ENCODE measurements around the gene TERC. TPM values are rescaled to one million over a fixed set of nuclear protein-coding genes. Genes with fewer than 3 reads are reported as not detected.
A peak's percentile ranks its signal among the peaks of the same experiment; 100 is the strongest.

The TERC gene
- polyA plus RNA-seq, 2 of the 4 experiments (the other 2 are of a cell fraction), result 0.25 to 2.2 TPM

DNA sequence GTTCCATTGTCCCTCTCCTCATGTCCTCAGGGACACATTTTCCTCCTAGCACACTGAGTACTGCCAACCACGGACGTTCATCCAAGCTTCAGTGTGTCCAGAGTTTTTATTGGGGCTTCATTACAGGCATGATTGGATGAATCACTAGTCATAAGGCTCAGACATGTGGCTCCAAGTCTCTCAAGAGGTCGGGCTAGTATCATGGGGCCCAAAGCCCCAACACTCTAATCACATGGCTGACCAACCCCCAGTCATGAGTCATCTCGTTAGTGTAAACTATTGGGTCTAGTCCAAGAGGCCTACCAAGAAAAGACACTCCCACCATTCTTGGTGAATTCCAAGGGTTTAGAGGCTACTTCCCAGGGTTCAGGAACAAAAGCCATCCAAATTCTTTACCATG is 4.4 kb downstream of the TERC start:
- Histone ChIP-seq H3K4me1 (no peaks in the 10 kb centered on the region), H3K9me3 (peaks cover 14% of the 10 kb centered on the region), H3K4me3 (no peak overlapping the region), H3K27ac (no peak overlapping the region), H3K4me2 (no peak overlapping the region)
- POLR2A ChIA-PET, result no interaction called here
- 55% methylated on average over 4 of the region's 4 CpGs for WGBS (ENCODE audit: missing lambda C conversion rate)
- no peak for TF ChIP-seq POLR2AphosphoS2 (conservative IDR thresholded peaks at IDR 0.05; ENCODE audit: low read length)
- TF ChIP-seq FOSB (CRISPR knock-in tag; IDR thresholded peaks at IDR 0.05), result no peak
- TF ChIP-seq MAZ (IDR thresholded peaks at IDR 0.05; ENCODE audit: borderline replicate concordance, low read depth, low read length), result no peak
- TF ChIP-seq FOSL2 (IDR thresholded peaks at IDR 0.05), result no peak
- 0 out of 2 replicates have a peak, but pooled peaks have one; percentile 13 for TF ChIP-seq FOSL2 (CRISPR knock-in tag; IDR thresholded peaks at IDR 0.05)
- TF ChIP-seq POLR2A (IDR thresholded peaks at IDR 0.05; ENCODE audit: low read length), result no peak
- peak in 1 of 2 experiments; percentile 24 for DNase-seq (ENCODE audit: low read depth in 1 of 2, low spot score in 1 of 2)
- CTCF ChIA-PET, result no interaction called here
- FAIRE-seq, result no peak
- ATAC-seq, result no peak

DNA sequence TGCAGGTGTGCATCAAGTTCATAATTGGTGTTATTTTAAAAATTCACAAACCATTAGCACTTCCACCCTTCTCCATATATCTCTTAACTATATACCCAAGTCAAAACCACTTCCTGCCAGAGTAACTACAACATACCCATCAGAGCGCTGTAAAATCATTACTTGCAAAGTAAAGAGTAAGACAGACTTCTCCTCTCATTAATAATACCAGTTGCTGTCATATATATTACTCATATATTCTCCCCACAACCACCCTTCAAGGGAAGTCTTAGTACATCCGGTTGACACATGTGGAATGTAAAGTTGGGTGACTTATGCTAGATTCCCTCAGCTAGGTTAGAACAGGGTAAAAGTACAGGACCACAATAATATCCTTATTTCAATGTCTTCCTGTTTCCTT is 5.6 kb downstream of the TERC start:
- Histone ChIP-seq H3K4me1 (no peaks in the 10 kb centered on the region), H3K27ac (no peak overlapping the region), H3K9me3 (peaks cover 14% of the 10 kb centered on the region), H3K4me2 (no peak overlapping the region), H3K4me3 (no peak overlapping the region)
- DNase-seq (ENCODE audit: low read depth in 1 of 2, low spot score in 1 of 2) (no peak), FAIRE-seq (no peak), ATAC-seq (no peak)
- POLR2A ChIA-PET, result no interaction called here
- WGBS (ENCODE audit: missing lambda C conversion rate), result 62% methylated on average over 2 of the region's 2 CpGs
- TF ChIP-seq EHMT2 (IDR thresholded peaks at IDR 0.05; ENCODE audit: low read depth) (no peak), EP300 (IDR thresholded peaks at IDR 0.05) (no peak), CEBPB (IDR thresholded peaks at IDR 0.05) (no peak)
- TF ChIP-seq, protein P1, sequence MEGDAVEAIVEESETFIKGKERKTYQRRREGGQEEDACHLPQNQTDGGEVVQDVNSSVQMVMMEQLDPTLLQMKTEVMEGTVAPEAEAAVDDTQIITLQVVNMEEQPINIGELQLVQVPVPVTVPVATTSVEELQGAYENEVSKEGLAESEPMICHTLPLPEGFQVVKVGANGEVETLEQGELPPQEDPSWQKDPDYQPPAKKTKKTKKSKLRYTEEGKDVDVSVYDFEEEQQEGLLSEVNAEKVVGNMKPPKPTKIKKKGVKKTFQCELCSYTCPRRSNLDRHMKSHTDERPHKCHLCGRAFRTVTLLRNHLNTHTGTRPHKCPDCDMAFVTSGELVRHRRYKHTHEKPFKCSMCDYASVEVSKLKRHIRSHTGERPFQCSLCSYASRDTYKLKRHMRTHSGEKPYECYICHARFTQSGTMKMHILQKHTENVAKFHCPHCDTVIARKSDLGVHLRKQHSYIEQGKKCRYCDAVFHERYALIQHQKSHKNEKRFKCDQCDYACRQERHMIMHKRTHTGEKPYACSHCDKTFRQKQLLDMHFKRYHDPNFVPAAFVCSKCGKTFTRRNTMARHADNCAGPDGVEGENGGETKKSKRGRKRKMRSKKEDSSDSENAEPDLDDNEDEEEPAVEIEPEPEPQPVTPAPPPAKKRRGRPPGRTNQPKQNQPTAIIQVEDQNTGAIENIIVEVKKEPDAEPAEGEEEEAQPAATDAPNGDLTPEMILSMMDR (IDR thresholded peaks at IDR 0.05), result no peak
- CTCF ChIA-PET, result interaction anchor here (0.7 kb wide), 1 partner anchor 63 kb away, joined by 3 read pairs; no protein-coding TSS in a partner anchor

DNA sequence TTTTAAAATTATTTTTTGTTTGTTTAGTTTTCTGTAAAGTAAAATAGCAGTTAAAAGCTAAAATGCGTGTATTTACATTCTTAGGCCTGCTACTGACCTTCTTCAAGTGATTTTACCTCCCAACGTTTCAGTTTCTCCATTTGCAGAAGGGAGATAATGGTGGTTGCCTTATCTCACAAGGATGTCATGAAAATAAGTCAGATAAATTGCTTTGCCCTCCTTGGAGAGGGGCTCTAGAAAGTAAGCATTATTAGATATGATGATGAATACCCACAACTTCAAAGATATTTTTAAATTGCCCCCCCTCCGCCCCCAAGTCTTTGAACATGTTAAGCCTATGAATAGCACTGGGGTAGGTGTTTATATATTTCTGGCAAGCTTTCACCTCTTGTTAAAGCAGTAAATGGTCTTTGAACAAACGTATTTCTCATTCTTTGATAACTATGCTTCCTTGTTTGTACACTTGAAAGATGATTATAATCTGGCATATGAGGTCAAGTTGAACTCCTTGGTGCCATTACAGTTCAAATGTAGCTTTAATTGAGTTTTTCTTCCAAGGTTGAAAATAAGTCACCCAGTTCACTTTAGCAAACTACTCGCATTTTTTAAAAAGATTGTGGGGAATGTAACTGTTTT is 6.4 kb downstream of the TERC start:
- no peak overlapping the region for H3K4me2 ChIP-seq
- FAIRE-seq (no peak), ATAC-seq (no peak), DNase-seq (ENCODE audit: low read depth in 1 of 2, low spot score in 1 of 2) (no peak)
- no peaks in the 10 kb centered on the region for H3K4me1 ChIP-seq
- H3K4me3 ChIP-seq, result no peak overlapping the region
- 28% methylated on average over 5 of the region's 5 CpGs for WGBS (ENCODE audit: missing lambda C conversion rate)
- TF ChIP-seq, protein P2, sequence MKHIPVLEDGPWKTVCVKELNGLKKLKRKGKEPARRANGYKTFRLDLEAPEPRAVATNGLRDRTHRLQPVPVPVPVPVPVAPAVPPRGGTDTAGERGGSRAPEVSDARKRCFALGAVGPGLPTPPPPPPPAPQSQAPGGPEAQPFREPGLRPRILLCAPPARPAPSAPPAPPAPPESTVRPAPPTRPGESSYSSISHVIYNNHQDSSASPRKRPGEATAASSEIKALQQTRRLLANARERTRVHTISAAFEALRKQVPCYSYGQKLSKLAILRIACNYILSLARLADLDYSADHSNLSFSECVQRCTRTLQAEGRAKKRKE (CRISPR knock-in tag; IDR thresholded peaks at IDR 0.05; ENCODE audit: low read depth), result no peak
- TF ChIP-seq POLR2A (IDR thresholded peaks at IDR 0.05; ENCODE audit: low read length) (no peak), KDM1A (IDR thresholded peaks at IDR 0.05; ENCODE audit: low read depth) (no peak), ZNF302 (CRISPR knock-in tag; IDR thresholded peaks at IDR 0.05) (no peak), CHD4 (IDR thresholded peaks at IDR 0.05; ENCODE audit: borderline replicate concordance) (no peak), TFCP2L1 (CRISPR knock-in tag; IDR thresholded peaks at IDR 0.05) (no peak), NFE2L2 (conservative IDR thresholded peaks at IDR 0.05; ENCODE audit: low read length) (no peak), RARB (CRISPR knock-in tag; IDR thresholded peaks at IDR 0.05) (no peak)
- peaks cover 9% of the 10 kb centered on the region for H3K9me3 ChIP-seq
- ChIA-PET POLR2A (no interaction called here), CTCF (no interaction called here)
- no peak overlapping the region for H3K27ac ChIP-seq

DNA sequence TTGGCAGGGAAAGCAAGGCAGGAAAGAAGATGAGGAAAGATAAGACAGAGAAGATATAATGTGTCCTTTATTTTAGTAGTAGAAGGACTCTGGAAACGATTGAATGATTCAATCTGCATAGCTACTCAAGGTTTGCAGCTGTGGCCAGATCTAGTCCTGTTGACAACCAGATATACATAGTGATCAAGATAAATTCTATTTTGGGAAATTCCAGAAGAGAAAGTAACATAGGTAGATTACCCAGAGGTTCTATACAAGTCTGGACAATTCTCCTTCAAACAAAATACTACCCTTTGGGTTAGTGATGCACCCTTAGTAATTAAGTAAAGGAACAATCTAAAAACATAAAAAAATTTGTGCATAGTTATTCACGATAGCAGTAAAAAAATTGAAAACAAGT is 9.4 kb downstream of the TERC start:
- ChIA-PET POLR2A (no interaction called here), CTCF (no interaction called here)
- TF ChIP-seq SREBF2 (IDR thresholded peaks at IDR 0.05), result no peak
- no peak for TF ChIP-seq NPAS2 (CRISPR knock-in tag; IDR thresholded peaks at IDR 0.05; ENCODE audit: borderline replicate concordance)
- TF ChIP-seq POLR2AphosphoS2 (conservative IDR thresholded peaks at IDR 0.05; ENCODE audit: low read length), result no peak
- no peak for TF ChIP-seq CHD4 (IDR thresholded peaks at IDR 0.05; ENCODE audit: borderline replicate concordance)
- no peak for TF ChIP-seq RAD21 (conservative IDR thresholded peaks at IDR 0.05 in 1 of 2, IDR thresholded peaks at IDR 0.05 in 1 of 2)
- no peak for TF ChIP-seq ESRRA (IDR thresholded peaks at IDR 0.05; ENCODE audit: borderline replicate concordance, low read length)
- TF ChIP-seq KDM5A (IDR thresholded peaks at IDR 0.05), result no peak
- TF ChIP-seq HEYL (CRISPR knock-in tag; IDR thresholded peaks at IDR 0.05), result no peak
- TF ChIP-seq FOSL2 (IDR thresholded peaks at IDR 0.05), result no peak
- TF ChIP-seq FOSL2 (CRISPR knock-in tag; IDR thresholded peaks at IDR 0.05), result no peak
- no peak for TF ChIP-seq TP53 (CRISPR knock-in tag; IDR thresholded peaks at IDR 0.05)
- TF ChIP-seq EHMT2 (IDR thresholded peaks at IDR 0.05; ENCODE audit: low read depth), result no peak
- TF ChIP-seq NR3C1 (IDR thresholded peaks at IDR 0.05), result no peak
- no peak for TF ChIP-seq EP300 (IDR thresholded peaks at IDR 0.05)
- TF ChIP-seq BHLHE40 (IDR thresholded peaks at IDR 0.05; ENCODE audit: low read depth, low read length), result no peak
- ATAC-seq, result no peak
- Histone ChIP-seq H3K27ac (no peak overlapping the region), H3K4me3 (no peak overlapping the region), H3K4me2 (no peak overlapping the region), H3K9me3 (peaks cover 4% of the 10 kb centered on the region; the same call in 1 of the 3 replicates), H3K4me1 (no peaks in the 10 kb centered on the region)
- 25% methylated on average over 2 of the region's 2 CpGs for WGBS (ENCODE audit: missing lambda C conversion rate)
- DNase-seq (ENCODE audit: low read depth in 1 of 2, low spot score in 1 of 2), result no peak
- FAIRE-seq, result no peak

All from A549 (cell line).